ENCODE data around the gene RAPH1. TPM values are rescaled to one million over a fixed set of nuclear protein-coding genes. Genes with fewer than 3 reads are reported as not detected.

Gene RAPH1
- total RNA-seq, 2 experiments from 2014 or later, result 0.16 to 0.73 TPM

GRCh38 chr2:203453858-203454451, 81.1 kb downstream of the RAPH1 start:
- H3K9me3 Mint-ChIP-seq (ENCODE audit: low read depth), result no peaks in the 10 kb centered on the region
- no peak for DNase-seq
- H3K27ac Mint-ChIP-seq, result no peak overlapping the region
- no peaks in the 10 kb centered on the region for H3K4me1 Mint-ChIP-seq
- H3K4me3 Mint-ChIP-seq, result no peak overlapping the region
- peak; percentile 66 for ATAC-seq
- CTCF ChIA-PET, result interaction anchor here (0.7 to 2.1 kb wide), 10 partner anchors 9 to 865 kb away, joined by 3 to 9 read pairs (median 4); partner anchors contain the start of genes ABI2 and ICA1L
- H3K36me3 Mint-ChIP-seq, result no peaks in the 10 kb centered on the region
- H3K27me3 Mint-ChIP-seq, result no peaks in the 10 kb centered on the region

GRCh38 chr2:203451689-203452088, 83.4 kb downstream of the RAPH1 start:
- no peaks in the 10 kb centered on the region for H3K9me3 Mint-ChIP-seq (ENCODE audit: low read depth)
- H3K4me3 Mint-ChIP-seq, result no peak overlapping the region
- no peak for DNase-seq
- no peaks in the 10 kb centered on the region for H3K27me3 Mint-ChIP-seq
- H3K27ac Mint-ChIP-seq, result no peak overlapping the region
- H3K36me3 Mint-ChIP-seq, result no peaks in the 10 kb centered on the region
- ATAC-seq, result no peak
- CTCF ChIA-PET, result interaction anchor here (0.6 kb wide), 1 partner anchor 36 kb away, joined by 3 read pairs; no protein-coding TSS in a partner anchor
- no peaks in the 10 kb centered on the region for H3K4me1 Mint-ChIP-seq

GRCh38 chr2:203451011-203451410, 84.1 kb downstream of the RAPH1 start:
- CTCF ChIA-PET, result no interaction called here
- Mint-ChIP-seq H3K36me3 (no peaks in the 10 kb centered on the region), H3K27ac (no peak overlapping the region), H3K4me3 (no peak overlapping the region), H3K27me3 (no peaks in the 10 kb centered on the region), H3K9me3 (ENCODE audit: low read depth) (no peaks in the 10 kb centered on the region), H3K4me1 (peaks cover 4% of the 10 kb centered on the region)
- ATAC-seq, result no peak
- DNase-seq, result no peak

- no peak overlapping the region for H3K27ac Mint-ChIP-seq
- CTCF ChIA-PET, result interaction anchor here (0.8 kb wide), 1 partner anchor 128 kb away, joined by 3 read pairs; no protein-coding TSS in a partner anchor
- H3K4me3 Mint-ChIP-seq, result no peak overlapping the region
- DNase-seq (no peak), ATAC-seq (no peak)
- peaks cover 7% of the 10 kb centered on the region for H3K4me1 Mint-ChIP-seq
- H3K9me3 Mint-ChIP-seq (ENCODE audit: low read depth), result no peaks in the 10 kb centered on the region
- H3K27me3 Mint-ChIP-seq, result no peaks in the 10 kb centered on the region
- no peaks in the 10 kb centered on the region for H3K36me3 Mint-ChIP-seq
Observed at GRCh38 chr2:203450561-203450960, 84.5 kb downstream of the RAPH1 start.

GRCh38 chr2:203446780-203447179, 88.3 kb downstream of the RAPH1 start:
- CTCF ChIA-PET, result no interaction called here
- Mint-ChIP-seq H3K9me3 (ENCODE audit: low read depth) (no peaks in the 10 kb centered on the region), H3K4me3 (no peak overlapping the region), H3K4me1 (peaks cover 9% of the 10 kb centered on the region), H3K27ac (no peak overlapping the region), H3K27me3 (no peaks in the 10 kb centered on the region), H3K36me3 (no peaks in the 10 kb centered on the region)
- no peak for DNase-seq
- ATAC-seq, result no peak

GRCh38 chr2:203446071-203446481, 89.0 kb downstream of the RAPH1 start:
- no peak for DNase-seq
- no peak overlapping the region for H3K27ac Mint-ChIP-seq
- H3K36me3 Mint-ChIP-seq, result no peaks in the 10 kb centered on the region
- no peaks in the 10 kb centered on the region for H3K27me3 Mint-ChIP-seq
- CTCF ChIA-PET, result no interaction called here
- H3K4me1 Mint-ChIP-seq, result peaks cover 9% of the 10 kb centered on the region
- no peak for ATAC-seq
- H3K9me3 Mint-ChIP-seq (ENCODE audit: low read depth), result no peaks in the 10 kb centered on the region
- no peak overlapping the region for H3K4me3 Mint-ChIP-seq

- no peak overlapping the region for H3K4me3 Mint-ChIP-seq
- peaks cover 9% of the 10 kb centered on the region for H3K4me1 Mint-ChIP-seq
- no peak for ATAC-seq
- no peaks in the 10 kb centered on the region for H3K27me3 Mint-ChIP-seq
- H3K27ac Mint-ChIP-seq, result no peak overlapping the region
- DNase-seq, result no peak
- H3K9me3 Mint-ChIP-seq (ENCODE audit: low read depth), result no peaks in the 10 kb centered on the region
- CTCF ChIA-PET, result no interaction called here
- H3K36me3 Mint-ChIP-seq, result no peaks in the 10 kb centered on the region
Observed at GRCh38 chr2:203444738-203445137, 90.4 kb downstream of the RAPH1 start.

- CTCF ChIA-PET, result interaction anchor here (1.2 kb wide), 1 partner anchor 372 kb away, joined by 4 read pairs; no protein-coding TSS in a partner anchor
- no peaks in the 10 kb centered on the region for H3K27me3 Mint-ChIP-seq
Observed at GRCh38 chr2:203442463-203442862, 92.6 kb downstream of the RAPH1 start.

GRCh38 chr2:203441463-203441862, 93.6 kb downstream of the RAPH1 start:
- Mint-ChIP-seq H3K9me3 (ENCODE audit: low read depth) (no peaks in the 10 kb centered on the region), H3K27me3 (no peaks in the 10 kb centered on the region), H3K27ac (no peak overlapping the region), H3K36me3 (no peaks in the 10 kb centered on the region), H3K4me3 (no peak overlapping the region), H3K4me1 (peaks cover 9% of the 10 kb centered on the region)
- CTCF ChIA-PET, result interaction anchor here (1.2 kb wide), 1 partner anchor 373 kb away, joined by 4 read pairs; no protein-coding TSS in a partner anchor
- DNase-seq (no peak), ATAC-seq (no peak)

More at GRCh38 chr2:203442463-203442862, 92.6 kb downstream of the RAPH1 start:
- DNase-seq (no peak), ATAC-seq (no peak)
- Mint-ChIP-seq H3K4me1 (peaks cover 9% of the 10 kb centered on the region), H3K36me3 (no peaks in the 10 kb centered on the region), H3K27ac (no peak overlapping the region), H3K9me3 (ENCODE audit: low read depth) (no peaks in the 10 kb centered on the region), H3K4me3 (no peak overlapping the region)

GRCh38 chr2:203440671-203441070, 94.4 kb downstream of the RAPH1 start:
- no peaks in the 10 kb centered on the region for H3K27me3 Mint-ChIP-seq
- H3K4me1 Mint-ChIP-seq, result peaks cover 3% of the 10 kb centered on the region
- H3K9me3 Mint-ChIP-seq (ENCODE audit: low read depth), result no peaks in the 10 kb centered on the region
- DNase-seq, result no peak
- ATAC-seq, result no peak
- H3K4me3 Mint-ChIP-seq, result no peak overlapping the region
- CTCF ChIA-PET, result no interaction called here
- no peaks in the 10 kb centered on the region for H3K36me3 Mint-ChIP-seq
- no peak overlapping the region for H3K27ac Mint-ChIP-seq

- ATAC-seq (no peak), DNase-seq (no peak)
- Mint-ChIP-seq H3K4me3 (no peak overlapping the region), H3K4me1 (no peaks in the 10 kb centered on the region), H3K27ac (no peak overlapping the region), H3K36me3 (no peaks in the 10 kb centered on the region), H3K9me3 (ENCODE audit: low read depth) (no peaks in the 10 kb centered on the region), H3K27me3 (no peaks in the 10 kb centered on the region)
- CTCF ChIA-PET, result no interaction called here
Observed at GRCh38 chr2:203438528-203438927, 96.6 kb downstream of the RAPH1 start.

- H3K4me1 Mint-ChIP-seq, result no peaks in the 10 kb centered on the region
- no peaks in the 10 kb centered on the region for H3K27me3 Mint-ChIP-seq
- H3K4me3 Mint-ChIP-seq, result no peak overlapping the region
- H3K36me3 Mint-ChIP-seq, result no peaks in the 10 kb centered on the region
- no peaks in the 10 kb centered on the region for H3K9me3 Mint-ChIP-seq (ENCODE audit: low read depth)
- CTCF ChIA-PET, result no interaction called here
- no peak overlapping the region for H3K27ac Mint-ChIP-seq
- no peak for DNase-seq
- no peak for ATAC-seq
Observed at GRCh38 chr2:203437511-203437910, 97.6 kb downstream of the RAPH1 start.

- no peaks in the 10 kb centered on the region for H3K27me3 Mint-ChIP-seq
- no peaks in the 10 kb centered on the region for H3K4me1 Mint-ChIP-seq
- no peaks in the 10 kb centered on the region for H3K9me3 Mint-ChIP-seq (ENCODE audit: low read depth)
- no peak overlapping the region for H3K4me3 Mint-ChIP-seq
- no peak for DNase-seq
- ATAC-seq, result no peak
- no peak overlapping the region for H3K27ac Mint-ChIP-seq
- CTCF ChIA-PET, result no interaction called here
- H3K36me3 Mint-ChIP-seq, result no peaks in the 10 kb centered on the region
Observed at GRCh38 chr2:203436496-203436895, 98.6 kb downstream of the RAPH1 start.

GRCh38 chr2:203432811-203433210, 102.3 kb downstream of the RAPH1 start:
- Mint-ChIP-seq H3K36me3 (no peaks in the 10 kb centered on the region), H3K27me3 (no peaks in the 10 kb centered on the region), H3K27ac (no peak overlapping the region), H3K4me1 (no peaks in the 10 kb centered on the region), H3K4me3 (no peak overlapping the region), H3K9me3 (ENCODE audit: low read depth) (no peaks in the 10 kb centered on the region)
- DNase-seq, result no peak
- no peak for ATAC-seq
- CTCF ChIA-PET, result no interaction called here
